SK-N-SH treated with all-trans-retinoic acid at 6 μM for 48 hours (cell line): ENCODE data around the gene SMCO4.

ENCODE experiments used
- BACH2 ChIP-seq: fragments of 250-450 bp; sonication (Bioruptor Pico); IDR thresholded peaks from 2 replicates; pipeline ENCODE4 v1.9.0; 2021; ENCODE audit warnings: mild to moderate bottlenecking, borderline replicate concordance
- CREB5 ChIP-seq: fragments of 250-450 bp; sonication (Bioruptor Pico); IDR thresholded peaks from 2 replicates; pipeline ENCODE4 v1.5.1; 2020; ENCODE audit warnings: low read depth, mild to moderate bottlenecking, moderate library complexity
- CSRNP3 ChIP-seq: fragments of 250-450 bp; sonication (Bioruptor Pico); IDR thresholded peaks from 2 replicates; pipeline ENCODE4 v1.5.1; 2021; ENCODE audit warnings: mild to moderate bottlenecking, moderate library complexity
- GLIS3 ChIP-seq: fragments of 250-450 bp; sonication (Bioruptor Pico); IDR thresholded peaks from 2 replicates; pipeline ENCODE4 v1.5.0; 2020; ENCODE audit warnings: mild to moderate bottlenecking, moderate library complexity
- ISL1 ChIP-seq: fragments of 250-450 bp; sonication (Bioruptor Pico); IDR thresholded peaks from 2 replicates; pipeline ENCODE4 v2.1.2; 2022; ENCODE audit warnings: mild to moderate bottlenecking, moderate library complexity
- OSR1 ChIP-seq: fragments of 250-450 bp; sonication (Bioruptor Pico); IDR thresholded peaks from 2 replicates; pipeline ENCODE4 v1.8.0; 2022; ENCODE audit warnings: moderate library complexity, mild to moderate bottlenecking, inconsistent platforms
- PATZ1 ChIP-seq: fragments of 250-450 bp; sonication (Bioruptor Pico); IDR thresholded peaks from 2 replicates; pipeline ENCODE4 v1.8.0; 2020; ENCODE audit warnings: mild to moderate bottlenecking, moderate library complexity, borderline replicate concordance
- PPARA ChIP-seq: fragments of 250-450 bp; sonication (Bioruptor Pico); IDR thresholded peaks from 2 replicates; pipeline ENCODE4 v1.5.0; 2020; ENCODE audit warnings: mild to moderate bottlenecking, borderline replicate concordance
- TCF4 ChIP-seq: fragments of 250-450 bp; sonication (Bioruptor Pico); IDR thresholded peaks from 2 replicates; pipeline ENCODE4 v1.8.0; 2021; ENCODE audit warnings: mild to moderate bottlenecking, moderate library complexity, borderline replicate concordance
- ZFP30 ChIP-seq: fragments of 450-650 bp; formaldehyde crosslinking; IDR thresholded peaks from 2 replicates; pipeline ENCODE4 v1.5.0; 2022; ENCODE audit warnings: mild to moderate bottlenecking, moderate library complexity
- ZNF8 ChIP-seq: fragments of 450-650 bp; formaldehyde crosslinking; IDR thresholded peaks from 2 replicates; pipeline ENCODE4 v1.5.0; 2020; ENCODE audit warnings: mild to moderate bottlenecking, moderate library complexity

GRCh38 chr11:93480256-93480655, 62.9 kb downstream of the SMCO4 start:
- TF ChIP-seq GLIS3 (CRISPR knock-in tag), result no peak
- TF ChIP-seq PPARA (CRISPR knock-in tag), result no peak
- no peak for TF ChIP-seq OSR1
- TF ChIP-seq CSRNP3 (CRISPR knock-in tag), result no peak
- no peak for TF ChIP-seq ISL1 (CRISPR knock-in tag)
- TF ChIP-seq ZFP30 (CRISPR knock-in tag), result no peak
- TF ChIP-seq PATZ1 (CRISPR knock-in tag), result no peak
- TF ChIP-seq ZNF8 (CRISPR knock-in tag), result no peak
- TF ChIP-seq TCF4 (CRISPR knock-in tag), result no peak
- no peak for TF ChIP-seq BACH2
- no peak for TF ChIP-seq CREB5
